Activated CD8-positive, alpha-beta T cell treated with anti-CD3 and anti-CD28 coated beads, Interleukin-2, amount 10 ng/mL, durations not matched to agents 7 days and 5 days (primary cell): ENCODE measurements around the gene NAALADL2. TPM values are rescaled to one million over a fixed set of nuclear protein-coding genes. Genes with fewer than 3 reads are reported as not detected.

Experiments
- ATAC-seq: fragments of 150-1000 bp; cut with Tn5 transposase; one replicate; pipeline ENCODE4 v1.10.0; 2021; ENCODE audit warnings: moderate library complexity
- CTCF ChIA-PET: fragments of 350-600 bp; sonication (Branson Sonifier 250); formaldehyde crosslinking; loops from one replicate; lab custom pipeline; 2021; ENCODE audit warnings: antibody characterized with exemption; lab: Charles Lee
- POLR2A ChIA-PET: fragments of 350-600 bp; sonication (Branson Sonifier 250); formaldehyde crosslinking; loops from one replicate; lab custom pipeline; 2021; ENCODE audit warnings: antibody characterized with exemption; lab: Charles Lee
- DNase-seq: peaks from one replicate; pipeline ENCODE4 v3.0.0-alpha.2; 2020
- H3K27ac Mint-ChIP-seq: one replicate; pipeline ENCODE4 v1.8.0; 2021; ENCODE audit warnings: mild to moderate bottlenecking, mixed read lengths
- H3K27me3 Mint-ChIP-seq: one replicate; pipeline ENCODE4 v1.8.0; 2021; ENCODE audit warnings: low read depth, mixed read lengths
- H3K36me3 Mint-ChIP-seq: one replicate; pipeline ENCODE4 v1.8.0; 2021; ENCODE audit warnings: low read depth, mixed read lengths
- H3K4me1 Mint-ChIP-seq: one replicate; pipeline ENCODE4 v1.8.0; 2021; ENCODE audit warnings: low read depth, mixed read lengths
- H3K4me3 Mint-ChIP-seq: one replicate; pipeline ENCODE4 v1.8.0; 2021; ENCODE audit warnings: mild to moderate bottlenecking, mixed read lengths
- H3K9me3 Mint-ChIP-seq: one replicate; pipeline ENCODE4 v1.8.0; 2022; ENCODE audit warnings: mixed read lengths; ENCODE audit not compliant: insufficient read depth
- total RNA-seq, 2 experiments: library from RNA; stranded (reverse); gene quantifications; one replicate each; pipeline ENCODE4 v1.2.3, GENCODE V29; 2021

NAALADL2 gene
- total RNA-seq, 2 experiments from 2014 or later = 0.39 to 0.47 TPM

GRCh38 chr3:174953068-174953467, 93.9 kb downstream of the NAALADL2 start:
- POLR2A ChIA-PET = no interaction called here
- no peaks in the 10 kb centered on the region for H3K4me1 Mint-ChIP-seq
- no peak overlapping the region for H3K4me3 Mint-ChIP-seq
- H3K27me3 Mint-ChIP-seq = no peaks in the 10 kb centered on the region
- no peak for ATAC-seq
- no peaks in the 10 kb centered on the region for H3K36me3 Mint-ChIP-seq
- H3K9me3 Mint-ChIP-seq = no peaks in the 10 kb centered on the region
- CTCF ChIA-PET = no interaction called here
- no peak for DNase-seq
- H3K27ac Mint-ChIP-seq = no peak overlapping the region

- peaks cover 4% of the 10 kb centered on the region for H3K9me3 Mint-ChIP-seq
- no peak overlapping the region for H3K4me3 Mint-ChIP-seq
- H3K27ac Mint-ChIP-seq = no peak overlapping the region
- ChIA-PET CTCF (no interaction called here), POLR2A (no interaction called here)
- ATAC-seq (no peak), DNase-seq (no peak)
- no peaks in the 10 kb centered on the region for H3K36me3 Mint-ChIP-seq
- no peaks in the 10 kb centered on the region for H3K27me3 Mint-ChIP-seq
- no peaks in the 10 kb centered on the region for H3K4me1 Mint-ChIP-seq
These were observed 96.4 kb downstream of the NAALADL2 start for GRCh38 chr3:174955513-174956016.

GRCh38 chr3:174957081-174957480, 97.9 kb downstream of the NAALADL2 start:
- H3K27ac Mint-ChIP-seq = no peak overlapping the region
- ChIA-PET POLR2A (no interaction called here), CTCF (no interaction called here)
- ATAC-seq (no peak), DNase-seq (no peak)
- H3K4me1 Mint-ChIP-seq = no peaks in the 10 kb centered on the region
- H3K4me3 Mint-ChIP-seq = no peak overlapping the region
- peaks cover 4% of the 10 kb centered on the region for H3K9me3 Mint-ChIP-seq
- H3K27me3 Mint-ChIP-seq = no peaks in the 10 kb centered on the region
- no peaks in the 10 kb centered on the region for H3K36me3 Mint-ChIP-seq

GRCh38 chr3:174957551-174958001, 98.4 kb downstream of the NAALADL2 start:
- H3K4me1 Mint-ChIP-seq = no peaks in the 10 kb centered on the region
- DNase-seq = no peak
- H3K27me3 Mint-ChIP-seq = no peaks in the 10 kb centered on the region
- peaks cover 4% of the 10 kb centered on the region for H3K9me3 Mint-ChIP-seq
- ChIA-PET POLR2A (no interaction called here), CTCF (no interaction called here)
- H3K36me3 Mint-ChIP-seq = no peaks in the 10 kb centered on the region
- no peak overlapping the region for H3K4me3 Mint-ChIP-seq
- no peak for ATAC-seq
- H3K27ac Mint-ChIP-seq = no peak overlapping the region

GRCh38 chr3:174958671-174959328, 99.7 kb downstream of the NAALADL2 start:
- POLR2A ChIA-PET = no interaction called here
- ATAC-seq (no peak), DNase-seq (no peak)
- no peaks in the 10 kb centered on the region for H3K4me1 Mint-ChIP-seq
- H3K9me3 Mint-ChIP-seq = peaks cover 4% of the 10 kb centered on the region
- H3K27me3 Mint-ChIP-seq = no peaks in the 10 kb centered on the region
- CTCF ChIA-PET = no interaction called here
- H3K36me3 Mint-ChIP-seq = no peaks in the 10 kb centered on the region
- no peak overlapping the region for H3K4me3 Mint-ChIP-seq
- H3K27ac Mint-ChIP-seq = no peak overlapping the region

GRCh38 chr3:174959556-174960065, 100.5 kb downstream of the NAALADL2 start:
- no peak overlapping the region for H3K27ac Mint-ChIP-seq
- POLR2A ChIA-PET = no interaction called here

GRCh38 chr3:174960898-174961297, 101.8 kb downstream of the NAALADL2 start:
- no peak for DNase-seq
- Mint-ChIP-seq H3K36me3 (no peaks in the 10 kb centered on the region), H3K27ac (no peak overlapping the region), H3K9me3 (peaks cover 4% of the 10 kb centered on the region), H3K4me3 (no peak overlapping the region), H3K27me3 (no peaks in the 10 kb centered on the region), H3K4me1 (no peaks in the 10 kb centered on the region)
- POLR2A ChIA-PET = no interaction called here
- ATAC-seq = no peak
- CTCF ChIA-PET = no interaction called here

More at GRCh38 chr3:174959556-174960065, 100.5 kb downstream of the NAALADL2 start:
- Mint-ChIP-seq H3K4me3 (no peak overlapping the region), H3K4me1 (no peaks in the 10 kb centered on the region), H3K9me3 (peaks cover 4% of the 10 kb centered on the region), H3K36me3 (no peaks in the 10 kb centered on the region), H3K27me3 (no peaks in the 10 kb centered on the region)
- CTCF ChIA-PET = no interaction called here
- ATAC-seq = no peak
- no peak for DNase-seq

- no peak overlapping the region for H3K27ac Mint-ChIP-seq
- CTCF ChIA-PET = no interaction called here
- no peak for DNase-seq
- no peaks in the 10 kb centered on the region for H3K4me1 Mint-ChIP-seq
- no peaks in the 10 kb centered on the region for H3K27me3 Mint-ChIP-seq
- POLR2A ChIA-PET = no interaction called here
- H3K36me3 Mint-ChIP-seq = no peaks in the 10 kb centered on the region
- ATAC-seq = no peak
- peaks cover 5% of the 10 kb centered on the region for H3K9me3 Mint-ChIP-seq
- no peak overlapping the region for H3K4me3 Mint-ChIP-seq
These were observed 114.3 kb downstream of the NAALADL2 start for GRCh38 chr3:174973465-174973864.

GRCh38 chr3:174986685-174987084, 127.6 kb downstream of the NAALADL2 start:
- Mint-ChIP-seq H3K27me3 (no peaks in the 10 kb centered on the region), H3K4me1 (no peaks in the 10 kb centered on the region), H3K4me3 (no peak overlapping the region), H3K9me3 (peaks cover 12% of the 10 kb centered on the region), H3K27ac (no peak overlapping the region), H3K36me3 (no peaks in the 10 kb centered on the region)
- DNase-seq (no peak), ATAC-seq (no peak)
- ChIA-PET CTCF (no interaction called here), POLR2A (no interaction called here)

- no peak for DNase-seq
- H3K9me3 Mint-ChIP-seq = peaks cover 5% of the 10 kb centered on the region
- H3K4me1 Mint-ChIP-seq = no peaks in the 10 kb centered on the region
- ChIA-PET POLR2A (no interaction called here), CTCF (no interaction called here)
- ATAC-seq = no peak
- no peak overlapping the region for H3K27ac Mint-ChIP-seq
- no peak overlapping the region for H3K4me3 Mint-ChIP-seq
- H3K36me3 Mint-ChIP-seq = no peaks in the 10 kb centered on the region
- H3K27me3 Mint-ChIP-seq = no peaks in the 10 kb centered on the region
These were observed 142.0 kb downstream of the NAALADL2 start for GRCh38 chr3:175001091-175001490.

- no peaks in the 10 kb centered on the region for H3K27me3 Mint-ChIP-seq
- H3K36me3 Mint-ChIP-seq = no peaks in the 10 kb centered on the region
- no peak overlapping the region for H3K4me3 Mint-ChIP-seq
- peaks cover 5% of the 10 kb centered on the region for H3K9me3 Mint-ChIP-seq
- DNase-seq (no peak), ATAC-seq (no peak)
- no peaks in the 10 kb centered on the region for H3K4me1 Mint-ChIP-seq
- no peak overlapping the region for H3K27ac Mint-ChIP-seq
- CTCF ChIA-PET = no interaction called here
- POLR2A ChIA-PET = no interaction called here
These were observed 143.6 kb downstream of the NAALADL2 start for GRCh38 chr3:175002732-175003143.

- no peak for DNase-seq
- Mint-ChIP-seq H3K27me3 (no peaks in the 10 kb centered on the region), H3K27ac (no peak overlapping the region), H3K4me1 (no peaks in the 10 kb centered on the region), H3K36me3 (no peaks in the 10 kb centered on the region), H3K9me3 (peaks cover 5% of the 10 kb centered on the region), H3K4me3 (no peak overlapping the region)
- CTCF ChIA-PET = no interaction called here
- POLR2A ChIA-PET = no interaction called here
- no peak for ATAC-seq
These were observed 144.5 kb downstream of the NAALADL2 start for GRCh38 chr3:175003590-175003989.
